SIG-M5 treated with dmso at 0.1 percent for 504 hours (cell line): Measurements from ENCODE around the gene NEUROD6.

Experiments used
- DNase-seq: peaks from one replicate; lab custom pipeline; 2025; ENCODE audit not compliant: unreplicated experiment; lab: John Stamatoyannopoulos, UW

The NEUROD6 gene

DNA sequence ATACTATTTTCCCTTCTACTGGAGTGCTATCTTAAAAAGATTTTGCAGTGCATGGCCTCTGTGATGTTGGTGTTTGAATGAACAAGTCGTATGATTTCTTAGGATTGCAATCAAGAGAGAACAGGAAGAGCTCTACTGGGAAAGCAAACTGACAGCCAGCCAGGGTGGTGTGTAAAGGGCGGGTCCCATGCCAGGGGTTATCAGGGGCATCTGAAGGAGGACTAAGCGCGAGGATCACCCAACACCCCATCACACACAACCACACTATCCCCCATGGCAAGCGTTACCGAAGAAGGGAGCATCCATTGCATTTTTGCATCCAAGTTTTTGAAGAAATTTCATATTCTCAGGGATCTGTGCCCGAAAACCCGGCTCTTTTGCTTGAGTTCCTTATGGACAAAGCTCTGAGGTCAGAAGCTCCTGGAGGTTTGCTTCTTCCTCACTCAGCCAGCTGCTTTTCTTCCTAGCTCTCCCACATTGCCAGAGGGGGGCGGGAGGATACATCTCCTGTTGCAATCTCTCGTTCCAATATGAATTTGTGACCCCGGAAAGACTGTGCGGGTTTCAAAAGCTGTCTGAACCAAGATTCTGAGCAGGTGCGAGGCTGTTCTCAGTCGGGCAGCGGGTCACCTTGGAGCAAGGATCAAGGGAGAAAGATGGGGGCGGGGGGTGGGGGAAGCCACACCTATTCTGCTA is 5.2 kb downstream of the NEUROD6 start:
- DNase-seq, result no peak

DNA sequence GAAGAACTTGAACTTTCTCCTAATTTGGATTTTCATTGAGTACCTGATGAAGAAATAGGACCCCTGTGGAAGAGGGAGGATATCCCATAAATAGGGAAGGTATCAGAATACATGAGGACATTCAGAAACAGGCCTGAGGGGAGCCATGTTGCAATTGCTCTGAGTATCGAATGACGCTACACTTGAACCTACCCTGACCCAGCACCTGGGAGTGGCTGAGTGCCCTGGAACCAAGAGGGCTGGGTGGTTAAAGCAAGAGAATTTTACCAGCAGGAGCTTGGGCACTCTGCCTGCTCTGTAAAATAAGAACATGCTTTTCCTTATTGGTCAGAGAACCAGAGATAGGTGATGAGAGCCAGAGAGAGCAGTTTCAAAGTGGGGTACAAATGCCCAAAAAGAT is 7.2 kb downstream of the NEUROD6 start:
- DNase-seq, result no peak

DNA sequence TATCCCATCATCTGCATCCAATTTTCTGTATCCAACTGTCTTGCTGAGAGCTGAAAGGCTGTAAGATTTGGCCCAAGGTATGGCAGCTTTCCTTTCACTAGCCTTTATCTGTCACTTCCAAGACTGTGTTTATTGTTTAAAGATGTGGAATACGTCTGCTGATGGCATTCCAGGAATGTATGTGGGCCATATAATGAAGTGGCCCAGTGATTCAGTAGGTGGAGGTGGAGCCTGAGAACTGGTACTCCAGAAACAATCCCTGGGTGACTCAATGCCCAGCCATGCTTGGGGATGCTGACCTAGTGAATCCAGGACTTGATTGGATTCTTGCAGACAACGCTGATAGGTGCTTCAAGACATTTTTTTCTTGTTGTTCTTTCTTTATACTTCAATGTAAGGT is 13.5 kb downstream of the NEUROD6 start:
- DNase-seq, result no peak

DNA sequence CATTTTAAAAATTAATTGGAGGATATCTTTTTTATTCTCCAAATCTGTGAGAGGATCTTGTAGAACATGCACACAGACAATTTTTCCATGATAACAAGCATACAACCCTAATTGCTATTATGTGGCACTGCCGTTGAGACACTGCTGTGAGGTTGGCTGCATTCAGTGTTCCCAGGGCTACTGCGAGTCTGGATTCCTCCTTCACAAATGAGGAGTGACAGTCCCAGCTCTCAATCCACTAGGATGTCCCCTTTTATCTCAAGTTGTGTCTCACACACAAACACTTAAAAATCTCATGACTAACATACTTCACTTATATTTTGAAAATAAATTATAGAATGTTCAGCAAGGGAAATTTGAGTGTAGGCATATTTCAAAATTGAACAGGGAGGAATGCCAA is 14.1 kb downstream of the NEUROD6 start:
- no peak for DNase-seq

DNA sequence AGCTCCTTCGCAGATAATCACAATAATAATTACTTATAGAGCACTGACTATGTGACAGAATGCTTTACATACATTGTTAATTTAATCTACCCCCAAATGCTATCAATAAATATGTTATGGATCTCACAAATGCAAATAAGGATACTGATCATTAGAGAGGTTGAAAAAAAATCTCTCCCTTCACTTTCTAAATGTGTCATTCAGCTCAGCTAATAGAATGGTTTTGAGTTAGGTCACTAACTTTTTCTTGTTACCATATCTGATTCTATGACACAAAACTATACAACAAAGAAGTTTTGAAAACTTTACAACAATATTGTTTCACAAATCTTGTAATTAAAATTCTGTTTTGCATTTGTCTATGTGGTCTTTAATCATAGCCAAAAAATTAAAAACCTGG is 17.4 kb downstream of the NEUROD6 start:
- no peak for DNase-seq

DNA sequence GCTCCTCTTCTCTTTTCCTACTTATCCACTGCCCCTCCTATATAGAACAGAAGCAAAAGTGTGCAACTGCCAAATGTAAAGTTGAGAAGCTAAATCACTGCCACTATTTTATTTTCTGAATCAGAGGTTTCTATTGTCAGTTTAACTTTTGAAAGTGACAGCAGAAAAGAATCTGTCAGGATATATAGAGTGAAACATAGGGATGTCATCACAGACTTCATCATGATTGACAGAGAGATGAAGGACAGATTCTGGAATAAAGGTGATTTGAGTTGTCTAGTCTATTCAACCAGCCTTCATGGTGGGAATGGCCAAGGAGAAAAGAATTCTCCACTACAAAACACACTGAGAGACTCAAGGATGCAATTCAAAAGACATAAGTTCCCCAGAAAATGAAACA is 19.9 kb downstream of the NEUROD6 start:
- DNase-seq, result no peak

DNA sequence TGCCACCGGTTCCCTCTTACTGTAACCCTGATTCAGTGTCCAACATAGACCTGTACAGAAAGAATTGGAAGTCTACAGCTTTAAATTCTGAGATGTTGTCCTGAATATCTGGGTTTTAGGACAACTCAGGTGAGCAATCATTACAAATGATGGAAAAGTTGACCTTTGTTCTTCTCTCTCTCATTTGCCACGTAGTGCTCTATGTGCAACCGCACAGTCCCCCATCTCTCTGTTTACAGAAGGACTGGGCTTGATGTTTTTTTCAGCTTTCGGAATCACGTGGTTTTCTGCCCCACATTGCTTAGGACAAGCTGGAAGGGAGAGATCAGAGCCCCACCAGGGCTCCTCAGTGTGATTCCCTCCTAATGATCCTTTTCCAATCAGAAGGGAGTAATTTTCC is 22.2 kb downstream of the NEUROD6 start:
- no peak for DNase-seq

DNA sequence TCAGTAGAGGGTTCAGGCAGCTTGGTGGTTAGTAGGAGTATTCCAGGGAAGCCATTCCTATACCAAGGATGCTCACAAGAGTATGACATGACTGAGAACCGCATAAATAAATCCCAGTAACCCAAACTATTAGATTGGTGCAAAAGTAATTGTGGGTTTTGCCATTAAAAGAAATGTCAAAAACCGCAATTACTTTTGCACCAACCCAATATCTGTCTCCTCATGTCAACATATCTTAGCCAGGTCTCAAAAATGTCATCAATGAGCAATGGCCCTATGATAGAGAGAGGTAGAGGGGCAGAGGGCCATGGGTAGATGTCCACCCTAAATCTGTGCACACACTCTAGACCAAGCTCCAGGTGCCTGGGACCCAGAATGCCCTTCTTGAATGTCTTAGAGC is 23.6 kb downstream of the NEUROD6 start:
- no peak for DNase-seq

DNA sequence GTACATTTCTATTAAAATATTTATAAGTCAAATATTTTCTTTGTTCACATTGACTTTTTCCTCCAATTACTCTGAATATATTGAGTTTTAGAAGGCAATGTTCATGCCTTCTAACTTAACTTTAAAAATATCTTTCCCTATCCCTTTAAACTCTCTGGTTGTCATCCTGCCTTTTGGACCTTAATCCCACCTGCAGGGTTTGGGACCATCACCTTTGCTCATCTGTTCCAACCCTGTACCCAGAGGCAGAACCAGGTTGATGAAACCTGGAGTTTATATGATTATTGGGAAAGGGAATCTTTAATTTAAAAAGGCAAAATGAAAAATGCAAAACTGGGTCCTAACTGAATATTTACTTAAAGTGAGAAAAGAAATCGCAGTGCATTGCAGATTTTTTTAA is 24.8 kb downstream of the NEUROD6 start:
- no peak for DNase-seq

DNA sequence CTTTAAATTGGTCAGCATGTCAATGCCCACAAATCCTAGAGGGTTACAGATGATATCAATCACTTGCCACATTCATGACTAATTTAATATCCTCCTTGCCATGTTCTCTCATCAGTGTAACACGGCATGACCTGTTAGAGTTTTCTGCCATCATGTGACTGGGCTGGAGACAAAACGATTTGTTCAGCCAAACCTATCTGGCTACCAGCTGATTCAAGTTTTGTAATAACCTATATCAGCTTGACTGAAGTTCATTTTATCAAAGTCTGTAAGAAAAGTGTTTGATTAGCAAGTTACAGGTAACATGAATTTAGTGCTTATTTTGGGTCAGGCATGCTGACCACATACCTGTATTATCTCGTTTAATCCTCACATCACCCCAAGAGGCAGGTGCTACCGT is 25.7 kb downstream of the NEUROD6 start:
- no peak for DNase-seq

DNA sequence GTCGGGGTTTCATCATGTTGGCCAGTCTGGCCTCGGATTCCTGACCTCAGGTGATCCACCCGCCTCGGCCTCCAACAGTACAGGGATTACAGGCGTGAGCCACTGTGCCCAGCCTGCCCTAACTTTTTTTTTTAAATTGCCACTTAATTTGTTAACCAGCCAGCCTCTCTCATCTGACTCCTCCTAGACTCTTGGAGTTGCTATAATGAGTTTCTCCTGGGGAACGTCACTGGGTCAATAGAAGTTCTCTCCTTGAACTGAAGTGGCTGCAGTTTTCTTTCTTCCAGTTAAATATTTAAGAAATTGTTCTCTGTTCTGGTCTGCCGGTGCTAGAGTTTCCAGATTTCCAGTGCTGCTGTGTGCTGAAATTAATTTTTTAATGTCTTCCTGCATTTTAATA is 27.6 kb downstream of the NEUROD6 start:
- DNase-seq, result no peak

DNA sequence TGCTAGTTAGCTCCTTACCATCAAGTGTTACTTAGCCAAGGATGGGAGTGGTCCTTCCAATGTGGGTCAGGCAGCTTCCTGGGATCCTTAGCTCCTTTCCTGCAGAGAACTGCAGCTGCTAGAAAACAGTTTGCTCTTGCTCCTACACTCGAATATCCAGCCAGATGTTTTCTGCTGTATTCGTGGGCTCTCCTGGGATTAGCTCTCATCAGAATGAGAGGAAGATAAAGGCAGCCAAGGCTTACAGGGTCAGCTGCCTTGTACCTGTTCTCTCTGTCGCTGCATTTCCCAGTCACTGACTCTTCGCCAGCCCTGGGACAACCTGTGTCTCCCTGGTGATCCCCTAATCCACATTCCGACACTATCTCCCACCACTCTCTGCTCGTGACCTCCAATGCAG is 29.0 kb downstream of the NEUROD6 start:
- DNase-seq, result no peak

DNA sequence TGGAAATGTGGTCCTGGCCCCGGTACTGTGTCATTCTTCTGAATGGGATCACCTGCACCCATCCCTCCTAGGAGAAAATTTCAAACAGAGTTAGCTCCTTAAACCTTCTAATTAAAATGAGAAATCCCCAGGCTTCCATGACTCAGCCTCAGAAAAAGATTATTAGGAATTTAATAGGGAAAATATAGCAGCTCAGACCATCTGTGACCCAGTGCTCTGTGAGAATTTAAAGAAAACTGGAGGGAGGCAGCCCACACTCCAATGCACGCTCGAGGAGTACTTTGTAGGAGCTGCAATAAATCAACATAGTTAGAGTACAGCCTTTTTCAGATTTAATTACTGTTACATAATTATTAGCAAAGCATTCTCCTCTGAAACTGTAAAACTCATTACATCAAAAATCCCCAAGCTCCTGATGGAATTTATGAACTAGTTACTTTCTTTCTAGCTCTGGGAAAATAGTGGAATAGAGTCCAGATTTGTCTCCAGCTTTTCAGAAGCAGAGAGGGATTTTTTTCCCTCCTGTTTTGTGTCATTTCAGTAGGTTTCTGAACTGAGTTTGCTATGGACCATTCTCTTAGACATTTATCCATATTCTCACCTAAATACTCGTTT is 30.1 kb downstream of the NEUROD6 start:
- no peak for DNase-seq

DNA sequence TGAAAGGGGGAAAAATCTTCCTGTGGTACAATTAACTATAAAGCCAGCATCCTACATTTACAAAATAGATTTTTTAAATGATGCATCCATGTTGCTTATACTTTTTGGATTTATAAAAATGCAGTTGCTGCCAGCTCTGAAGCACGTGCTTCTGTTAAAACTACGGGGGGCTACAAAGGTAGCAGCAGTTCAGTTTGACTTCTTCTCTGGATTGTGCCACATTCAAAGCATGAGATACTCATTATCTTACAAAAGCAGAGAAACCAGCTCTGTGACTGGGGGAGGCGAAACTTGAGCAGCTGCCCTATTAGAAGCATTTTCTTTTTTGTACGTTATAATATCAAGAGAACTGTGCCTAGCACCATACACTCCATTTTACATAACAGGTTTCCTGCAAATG is 31.1 kb downstream of the NEUROD6 start:
- no peak for DNase-seq

DNA sequence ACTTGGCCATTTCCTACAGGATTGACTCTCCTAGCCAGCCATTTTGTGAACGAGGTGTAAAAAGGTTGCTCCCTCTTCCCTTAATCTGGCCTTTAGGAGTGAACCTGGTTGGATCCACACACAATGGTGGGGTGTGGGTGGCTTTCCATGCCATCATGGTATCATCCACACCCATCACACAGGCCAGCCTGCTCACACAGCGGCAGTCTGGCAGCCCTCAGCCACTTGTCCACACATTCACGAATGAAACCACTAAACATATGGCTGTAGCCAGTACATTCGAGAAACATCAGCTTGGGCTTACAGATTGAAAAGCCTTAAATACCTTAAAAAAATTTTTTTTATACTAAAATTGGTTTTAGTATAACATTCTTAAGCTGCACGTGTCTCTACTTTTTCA is 31.9 kb downstream of the NEUROD6 start:
- no peak for DNase-seq

DNA sequence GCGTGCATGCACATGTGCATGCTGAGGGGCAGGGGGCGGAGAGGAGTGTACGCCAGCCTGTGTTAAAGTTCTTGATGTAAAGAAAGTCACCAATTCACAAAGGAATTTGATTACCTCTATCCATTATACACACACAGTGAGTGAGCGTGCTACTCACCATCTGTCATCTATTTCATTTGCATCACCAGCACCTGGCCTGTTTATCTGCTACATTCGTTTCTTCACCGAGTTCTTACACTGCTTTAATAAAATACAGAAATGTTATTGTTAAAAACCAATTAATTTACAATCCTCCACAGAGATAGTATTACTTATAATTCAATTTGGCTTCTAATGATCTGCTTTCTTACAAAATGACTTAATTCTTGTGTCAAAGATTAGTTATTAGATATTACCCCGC is 32.6 kb downstream of the NEUROD6 start:
- no peak for DNase-seq

DNA sequence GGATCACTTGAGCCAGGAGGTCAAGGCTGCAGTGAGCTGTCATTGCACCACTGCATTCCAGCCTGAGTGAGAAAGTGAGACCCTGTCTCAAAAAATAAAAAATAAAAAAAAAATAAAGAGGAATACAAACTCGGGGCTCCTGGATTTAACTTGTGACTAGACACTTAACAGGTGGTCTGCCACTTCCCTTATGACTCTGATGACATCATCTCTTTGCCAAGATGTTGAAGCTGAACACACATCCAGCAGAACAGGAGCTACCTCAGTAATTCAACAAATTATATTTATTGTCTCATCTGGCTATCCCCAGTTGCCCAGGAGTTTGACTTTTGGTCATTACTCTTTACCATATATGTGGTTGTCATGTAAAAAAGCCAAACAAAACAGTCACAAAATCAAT is 35.3 kb downstream of the NEUROD6 start:
- no peak for DNase-seq

DNA sequence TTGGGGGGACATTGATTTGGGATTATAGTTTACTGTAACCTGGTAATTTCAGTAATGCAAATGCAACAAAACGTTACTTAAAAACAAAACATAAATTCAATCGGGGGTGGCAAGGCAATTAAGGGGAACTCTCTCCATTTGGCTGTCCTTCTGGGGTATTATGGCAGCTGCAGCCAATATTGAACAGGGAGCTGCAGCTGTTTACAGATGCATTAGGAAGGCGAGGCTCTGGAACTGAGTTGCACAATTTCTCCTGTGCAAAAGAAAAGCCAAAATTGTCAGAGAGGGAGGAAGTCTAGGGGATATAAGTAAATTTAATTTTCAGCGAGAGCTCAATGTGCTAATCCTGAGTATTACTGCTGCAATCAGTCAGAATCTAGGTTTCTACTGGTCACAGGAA is 36.1 kb downstream of the NEUROD6 start:
- DNase-seq, result no peak

DNA sequence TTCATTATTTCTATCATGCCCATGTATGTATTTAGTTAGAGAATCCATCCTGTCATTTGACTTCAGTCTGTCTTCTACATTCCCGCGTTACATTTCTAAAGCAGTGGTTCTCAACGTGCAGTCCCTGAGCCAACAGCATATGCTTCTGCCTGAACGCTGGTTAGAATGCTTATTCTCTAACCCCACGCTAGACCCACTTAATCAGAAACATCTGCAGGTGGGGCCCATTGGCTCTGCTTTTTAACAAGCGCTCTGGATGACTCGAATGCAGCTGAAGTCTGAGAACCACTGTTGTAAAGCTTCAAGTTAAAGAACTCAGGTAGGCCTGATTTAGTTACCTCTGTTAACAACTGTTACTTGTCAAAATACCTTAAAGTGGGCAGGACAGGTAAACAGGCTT is 38.2 kb downstream of the NEUROD6 start:
- no peak for DNase-seq

DNA sequence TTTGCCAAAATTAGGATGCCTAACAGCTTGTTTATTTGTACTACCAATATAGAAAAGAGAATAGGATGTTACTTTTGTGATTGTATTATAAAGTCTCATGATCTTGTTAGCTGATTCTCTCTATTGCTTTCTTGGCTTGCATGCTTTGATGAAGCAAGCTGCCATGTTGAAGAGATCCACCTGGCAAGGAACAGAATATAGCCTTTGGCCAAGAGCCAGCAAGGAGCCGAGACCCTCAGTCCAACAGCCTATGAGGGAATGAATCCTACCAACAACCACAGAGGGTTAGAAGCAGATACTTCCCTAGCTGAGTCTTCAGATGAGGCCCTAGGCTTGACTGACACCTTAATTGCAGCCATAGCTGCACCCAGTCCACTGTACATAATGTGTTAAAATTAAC is 41.2 kb downstream of the NEUROD6 start:
- DNase-seq, result no peak

DNA sequence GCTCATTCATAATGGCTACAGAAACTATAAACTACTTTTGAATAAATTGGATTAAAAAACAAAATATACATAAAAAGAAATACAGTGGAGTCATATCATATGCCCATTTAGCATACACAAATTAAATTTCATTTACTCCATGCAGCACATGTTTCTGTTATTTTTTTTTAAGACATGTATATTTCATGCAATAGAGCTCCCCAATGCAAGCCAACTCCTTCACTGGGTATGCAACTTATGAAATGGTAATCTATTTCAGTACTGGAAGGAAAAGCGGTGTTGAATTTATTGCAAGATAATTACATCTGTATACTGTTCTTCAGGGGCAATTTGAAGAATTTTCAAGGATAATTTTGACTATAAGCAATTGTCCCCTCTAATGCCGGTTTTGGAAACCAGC is 49.9 kb downstream of the NEUROD6 start:
- DNase-seq, result no peak
